Measurements from ENCODE around the gene SLC8A1.

The SLC8A1 gene

DNA sequence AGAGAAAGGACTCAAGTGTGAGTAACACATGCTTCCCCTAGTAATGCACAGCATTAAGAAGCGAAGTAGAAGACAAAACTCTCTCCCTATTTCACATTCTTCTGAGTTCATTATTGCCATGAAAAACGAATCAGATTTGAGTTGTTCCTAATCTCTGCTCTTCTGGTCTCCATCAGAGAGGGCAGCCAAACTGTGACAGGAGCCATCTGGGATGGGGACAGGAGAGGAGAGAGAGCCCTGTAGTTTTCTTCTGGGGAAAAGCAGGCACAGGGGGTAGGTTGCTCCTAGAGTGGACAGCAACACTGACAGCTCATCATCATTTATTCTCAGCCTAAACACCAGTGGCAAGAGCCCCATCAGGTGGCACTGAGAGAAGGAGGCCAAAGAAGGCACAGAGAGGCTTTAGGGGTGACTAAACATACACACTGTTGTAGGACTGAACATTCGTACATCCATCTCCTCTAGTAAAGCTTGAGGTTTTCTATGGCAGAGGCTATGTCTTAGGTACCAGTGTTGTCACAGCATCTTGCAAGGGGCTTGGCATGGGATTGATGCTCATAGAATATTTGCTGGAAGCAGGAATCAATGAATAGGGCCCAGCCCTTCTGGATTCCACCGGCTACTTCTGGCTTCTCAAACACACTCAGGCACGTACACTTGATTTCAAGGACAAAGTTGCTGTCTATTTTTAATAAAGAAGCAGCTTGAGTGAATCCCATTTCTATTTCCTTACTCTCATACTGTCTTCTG is 33.1 kb downstream of the SLC8A1 start:
- DNase-seq (ENCODE audit: low read depth in 1 of 2, low spot score in 1 of 2): no peak
- TF ChIP-seq, protein P1, sequence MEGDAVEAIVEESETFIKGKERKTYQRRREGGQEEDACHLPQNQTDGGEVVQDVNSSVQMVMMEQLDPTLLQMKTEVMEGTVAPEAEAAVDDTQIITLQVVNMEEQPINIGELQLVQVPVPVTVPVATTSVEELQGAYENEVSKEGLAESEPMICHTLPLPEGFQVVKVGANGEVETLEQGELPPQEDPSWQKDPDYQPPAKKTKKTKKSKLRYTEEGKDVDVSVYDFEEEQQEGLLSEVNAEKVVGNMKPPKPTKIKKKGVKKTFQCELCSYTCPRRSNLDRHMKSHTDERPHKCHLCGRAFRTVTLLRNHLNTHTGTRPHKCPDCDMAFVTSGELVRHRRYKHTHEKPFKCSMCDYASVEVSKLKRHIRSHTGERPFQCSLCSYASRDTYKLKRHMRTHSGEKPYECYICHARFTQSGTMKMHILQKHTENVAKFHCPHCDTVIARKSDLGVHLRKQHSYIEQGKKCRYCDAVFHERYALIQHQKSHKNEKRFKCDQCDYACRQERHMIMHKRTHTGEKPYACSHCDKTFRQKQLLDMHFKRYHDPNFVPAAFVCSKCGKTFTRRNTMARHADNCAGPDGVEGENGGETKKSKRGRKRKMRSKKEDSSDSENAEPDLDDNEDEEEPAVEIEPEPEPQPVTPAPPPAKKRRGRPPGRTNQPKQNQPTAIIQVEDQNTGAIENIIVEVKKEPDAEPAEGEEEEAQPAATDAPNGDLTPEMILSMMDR (IDR thresholded peaks at IDR 0.05; ENCODE audit: insufficient read depth, low read length): no peak
- TF ChIP-seq POLR2AphosphoS5 (IDR thresholded peaks at IDR 0.05; ENCODE audit: low read depth) (no peak), GABPA (IDR thresholded peaks at IDR 0.05; ENCODE audit: low read depth) (no peak), SPI1 (IDR thresholded peaks at IDR 0.05; ENCODE audit: borderline replicate concordance, low read depth) (no peak)
- TF ChIP-seq, protein P2, sequence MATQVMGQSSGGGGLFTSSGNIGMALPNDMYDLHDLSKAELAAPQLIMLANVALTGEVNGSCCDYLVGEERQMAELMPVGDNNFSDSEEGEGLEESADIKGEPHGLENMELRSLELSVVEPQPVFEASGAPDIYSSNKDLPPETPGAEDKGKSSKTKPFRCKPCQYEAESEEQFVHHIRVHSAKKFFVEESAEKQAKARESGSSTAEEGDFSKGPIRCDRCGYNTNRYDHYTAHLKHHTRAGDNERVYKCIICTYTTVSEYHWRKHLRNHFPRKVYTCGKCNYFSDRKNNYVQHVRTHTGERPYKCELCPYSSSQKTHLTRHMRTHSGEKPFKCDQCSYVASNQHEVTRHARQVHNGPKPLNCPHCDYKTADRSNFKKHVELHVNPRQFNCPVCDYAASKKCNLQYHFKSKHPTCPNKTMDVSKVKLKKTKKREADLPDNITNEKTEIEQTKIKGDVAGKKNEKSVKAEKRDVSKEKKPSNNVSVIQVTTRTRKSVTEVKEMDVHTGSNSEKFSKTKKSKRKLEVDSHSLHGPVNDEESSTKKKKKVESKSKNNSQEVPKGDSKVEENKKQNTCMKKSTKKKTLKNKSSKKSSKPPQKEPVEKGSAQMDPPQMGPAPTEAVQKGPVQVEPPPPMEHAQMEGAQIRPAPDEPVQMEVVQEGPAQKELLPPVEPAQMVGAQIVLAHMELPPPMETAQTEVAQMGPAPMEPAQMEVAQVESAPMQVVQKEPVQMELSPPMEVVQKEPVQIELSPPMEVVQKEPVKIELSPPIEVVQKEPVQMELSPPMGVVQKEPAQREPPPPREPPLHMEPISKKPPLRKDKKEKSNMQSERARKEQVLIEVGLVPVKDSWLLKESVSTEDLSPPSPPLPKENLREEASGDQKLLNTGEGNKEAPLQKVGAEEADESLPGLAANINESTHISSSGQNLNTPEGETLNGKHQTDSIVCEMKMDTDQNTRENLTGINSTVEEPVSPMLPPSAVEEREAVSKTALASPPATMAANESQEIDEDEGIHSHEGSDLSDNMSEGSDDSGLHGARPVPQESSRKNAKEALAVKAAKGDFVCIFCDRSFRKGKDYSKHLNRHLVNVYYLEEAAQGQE (IDR thresholded peaks at IDR 0.05; ENCODE audit: insufficient replicate concordance, low read depth): no peak
- no peak overlapping the region for H3K27ac ChIP-seq (replicated peaks)
- H3K27me3 ChIP-seq (ENCODE audit: insufficient read depth, poor library complexity, severe bottlenecking): no peaks in the 10 kb centered on the region
- H3K4me3 ChIP-seq (replicated peaks; ENCODE audit: insufficient read depth, low read length): no peak overlapping the region

DNA sequence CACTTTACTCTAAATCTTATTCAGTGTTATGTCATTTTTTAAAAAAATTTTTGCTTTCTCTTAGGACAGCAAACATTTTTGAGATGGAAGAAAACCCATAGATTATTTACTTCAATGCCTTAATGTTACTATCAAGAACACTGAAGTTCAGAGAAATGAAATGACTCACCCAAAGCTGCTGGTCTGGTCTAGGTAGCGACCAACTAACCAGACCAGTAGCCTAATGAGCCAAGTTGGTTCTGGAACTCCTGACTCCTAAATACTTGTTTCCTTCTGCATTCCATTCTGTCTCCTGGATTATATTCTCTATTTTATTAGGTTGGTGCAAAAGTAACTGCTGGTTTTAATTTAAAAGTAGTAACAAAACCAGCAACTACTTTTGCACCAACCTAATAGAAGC is 35.4 kb downstream of the SLC8A1 start:
- TF ChIP-seq, protein P1 (IDR thresholded peaks at IDR 0.05; ENCODE audit: insufficient read depth, low read length): no peak
- TF ChIP-seq, protein P2 (IDR thresholded peaks at IDR 0.05; ENCODE audit: insufficient replicate concordance, low read depth): no peak
- TF ChIP-seq POLR2AphosphoS5 (IDR thresholded peaks at IDR 0.05; ENCODE audit: low read depth) (no peak), GABPA (IDR thresholded peaks at IDR 0.05; ENCODE audit: low read depth) (no peak), SPI1 (IDR thresholded peaks at IDR 0.05; ENCODE audit: borderline replicate concordance, low read depth) (no peak)
- Histone ChIP-seq H3K27ac (replicated peaks) (no peak overlapping the region), H3K27me3 (ENCODE audit: insufficient read depth, poor library complexity, severe bottlenecking) (no peaks in the 10 kb centered on the region), H3K4me3 (replicated peaks; ENCODE audit: insufficient read depth, low read length) (no peak overlapping the region)
- DNase-seq (ENCODE audit: low read depth in 1 of 2, low spot score in 1 of 2): no peak

DNA sequence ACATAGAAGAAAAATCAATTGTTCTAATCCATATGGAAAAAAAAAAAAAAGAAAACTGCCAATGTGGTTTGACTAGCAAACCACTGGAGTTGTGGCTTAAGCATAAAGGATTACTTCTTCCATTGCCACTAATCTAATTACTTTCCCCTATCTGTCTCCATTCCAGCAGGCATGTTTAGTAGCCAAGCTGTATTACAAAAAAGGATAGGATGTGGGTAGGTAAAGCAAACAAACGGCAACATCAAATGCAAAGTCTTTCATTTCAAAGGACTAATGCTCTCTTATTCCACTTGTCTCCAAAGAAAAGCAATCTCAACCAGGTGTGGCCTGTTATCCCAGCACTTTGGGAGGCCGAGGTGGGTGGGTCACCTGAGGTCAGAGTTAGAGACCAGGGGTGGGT is 36.5 kb downstream of the SLC8A1 start:
- Histone ChIP-seq H3K27ac (replicated peaks) (no peak overlapping the region), H3K27me3 (ENCODE audit: insufficient read depth, poor library complexity, severe bottlenecking) (no peaks in the 10 kb centered on the region), H3K4me3 (replicated peaks; ENCODE audit: insufficient read depth, low read length) (no peak overlapping the region)
- no peak for TF ChIP-seq GABPA (IDR thresholded peaks at IDR 0.05; ENCODE audit: low read depth)
- TF ChIP-seq, protein P2 (IDR thresholded peaks at IDR 0.05; ENCODE audit: insufficient replicate concordance, low read depth): no peak
- DNase-seq (ENCODE audit: low read depth in 1 of 2, low spot score in 1 of 2): no peak

Data from HL-60 (cell line).